SK-N-MC (cell line): ENCODE data around the gene ADAM10.

Source experiments
- EZH2 ChIP-seq: fragments of 200-600 bp; sonication (generic); IDR thresholded peaks from one replicate; pipeline ENCODE4 v1.6.1; 2017; ENCODE audit warnings: antibody characterized with exemption
- POLR2AphosphoS5 ChIP-seq: IDR thresholded peaks from 2 replicates; pipeline ENCODE4 v1.6.1; 2012; ENCODE audit warnings: mild to moderate bottlenecking, low read depth, low read length, borderline replicate concordance

DNA sequence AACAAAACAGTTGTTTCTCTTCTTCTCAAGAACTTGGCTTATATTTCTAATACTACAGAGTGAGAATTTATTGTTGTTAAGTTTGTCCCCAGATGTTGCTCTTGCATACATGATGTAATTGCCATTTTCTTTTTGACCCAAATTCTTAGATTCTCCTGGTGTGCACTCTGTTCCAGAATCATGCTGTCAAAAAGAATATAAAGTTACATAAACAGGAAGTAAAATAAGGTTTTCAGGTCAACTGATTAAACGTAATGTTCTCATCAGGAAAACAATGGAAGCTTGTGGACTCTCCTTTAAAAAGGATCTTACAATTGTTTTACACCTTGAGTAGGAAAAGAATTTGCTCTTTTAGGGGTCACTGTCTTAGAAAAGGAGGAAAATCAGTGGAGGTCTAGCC is 121.8 kb downstream of the ADAM10 start:
- TF ChIP-seq POLR2AphosphoS5 (no peak), EZH2 (no peak)
